Measurements from ENCODE around the gene SKIC2.
"Not testable (repeated sequence)": the region's sequence is repeated elsewhere in the genome, so short reads cannot be mapped to it uniquely, and the experiment has no call there.

Gene SKIC2

GRCh38 chr6:32004864-32005537 lies 46.0 kb downstream of the SKIC2 start:
- DNase-seq (ENCODE audit: low read depth in 3 of 3) = not testable (repeated sequence)

GRCh38 chr6:32005538-32005880 lies 46.5 kb downstream of the SKIC2 start:
- not testable (repeated sequence) for DNase-seq (ENCODE audit: low read depth in 3 of 3)

GRCh38 chr6:32005991-32006529 lies 47.1 kb downstream of the SKIC2 start:
- not testable (repeated sequence) for DNase-seq (ENCODE audit: low read depth in 3 of 3)

- DNase-seq (ENCODE audit: low read depth in 3 of 3) = not testable (repeated sequence)
Measured at GRCh38 chr6:32007086-32007485, 48.1 kb downstream of the SKIC2 start.

GRCh38 chr6:32008037-32008436 lies 49.1 kb downstream of the SKIC2 start:
- DNase-seq (ENCODE audit: low read depth in 3 of 3) = not testable (repeated sequence)

- DNase-seq (ENCODE audit: low read depth in 3 of 3) = not testable (repeated sequence)
Measured at GRCh38 chr6:32008616-32009015, 49.6 kb downstream of the SKIC2 start.

- DNase-seq (ENCODE audit: low read depth in 3 of 3) = not testable (repeated sequence)
Measured at GRCh38 chr6:32009537-32009936, 50.6 kb downstream of the SKIC2 start.

- DNase-seq (ENCODE audit: low read depth in 3 of 3) = not testable (repeated sequence)
Measured at GRCh38 chr6:32010856-32011530, 52.0 kb downstream of the SKIC2 start.

- DNase-seq (ENCODE audit: low read depth in 3 of 3) = not testable (repeated sequence)
Measured at GRCh38 chr6:32012941-32013617, 54.1 kb downstream of the SKIC2 start.

GRCh38 chr6:32013738-32014137 lies 54.8 kb downstream of the SKIC2 start:
- DNase-seq (ENCODE audit: low read depth in 3 of 3) = not testable (repeated sequence)

- DNase-seq (ENCODE audit: low read depth in 3 of 3) = not testable (repeated sequence)
Measured at GRCh38 chr6:32014547-32014946, 55.6 kb downstream of the SKIC2 start, which contains the start of gene C4B. C4B (plus strand) TSS chr6:32014795; CDS start chr6:32014846, 51 bp downstream.
